ENCODE data around the gene MTOR.

- TF ChIP-seq, protein P1, sequence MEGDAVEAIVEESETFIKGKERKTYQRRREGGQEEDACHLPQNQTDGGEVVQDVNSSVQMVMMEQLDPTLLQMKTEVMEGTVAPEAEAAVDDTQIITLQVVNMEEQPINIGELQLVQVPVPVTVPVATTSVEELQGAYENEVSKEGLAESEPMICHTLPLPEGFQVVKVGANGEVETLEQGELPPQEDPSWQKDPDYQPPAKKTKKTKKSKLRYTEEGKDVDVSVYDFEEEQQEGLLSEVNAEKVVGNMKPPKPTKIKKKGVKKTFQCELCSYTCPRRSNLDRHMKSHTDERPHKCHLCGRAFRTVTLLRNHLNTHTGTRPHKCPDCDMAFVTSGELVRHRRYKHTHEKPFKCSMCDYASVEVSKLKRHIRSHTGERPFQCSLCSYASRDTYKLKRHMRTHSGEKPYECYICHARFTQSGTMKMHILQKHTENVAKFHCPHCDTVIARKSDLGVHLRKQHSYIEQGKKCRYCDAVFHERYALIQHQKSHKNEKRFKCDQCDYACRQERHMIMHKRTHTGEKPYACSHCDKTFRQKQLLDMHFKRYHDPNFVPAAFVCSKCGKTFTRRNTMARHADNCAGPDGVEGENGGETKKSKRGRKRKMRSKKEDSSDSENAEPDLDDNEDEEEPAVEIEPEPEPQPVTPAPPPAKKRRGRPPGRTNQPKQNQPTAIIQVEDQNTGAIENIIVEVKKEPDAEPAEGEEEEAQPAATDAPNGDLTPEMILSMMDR (IDR thresholded peaks at IDR 0.05; ENCODE audit: low read length): no peak
- TF ChIP-seq EZH2 (optimal IDR thresholded peaks at IDR 0.05; ENCODE audit: low read depth, low read length): no peak
Measured at GRCh38 chr1:11252538-11252937, 9.8 kb downstream of the MTOR start.
